ENCODE measurements around the gene FKBP5. TPM values are rescaled to one million over a fixed set of nuclear protein-coding genes. Genes with fewer than 3 reads are reported as not detected.
"Not testable (repeated sequence)": the region's sequence is repeated elsewhere in the genome, so short reads cannot be mapped to it uniquely, and the experiment has no call there.

The FKBP5 gene
- total RNA-seq, 2 experiments from 2014 or later: 65.1 to 66.9 TPM

- ChIA-PET POLR2A (interaction anchor here (0.7 kb wide), 1 partner anchor 39 kb away, joined by 3 read pairs; no protein-coding TSS in a partner anchor), CTCF (interaction anchor here (12.1 kb wide), 1 partner anchor 151 kb away, joined by 96 read pairs; the partner anchor contains the start of gene ARMC12)
Measured at GRCh38 chr6:35585658-35586057, 103.1 kb downstream of the FKBP5 start.

DNA sequence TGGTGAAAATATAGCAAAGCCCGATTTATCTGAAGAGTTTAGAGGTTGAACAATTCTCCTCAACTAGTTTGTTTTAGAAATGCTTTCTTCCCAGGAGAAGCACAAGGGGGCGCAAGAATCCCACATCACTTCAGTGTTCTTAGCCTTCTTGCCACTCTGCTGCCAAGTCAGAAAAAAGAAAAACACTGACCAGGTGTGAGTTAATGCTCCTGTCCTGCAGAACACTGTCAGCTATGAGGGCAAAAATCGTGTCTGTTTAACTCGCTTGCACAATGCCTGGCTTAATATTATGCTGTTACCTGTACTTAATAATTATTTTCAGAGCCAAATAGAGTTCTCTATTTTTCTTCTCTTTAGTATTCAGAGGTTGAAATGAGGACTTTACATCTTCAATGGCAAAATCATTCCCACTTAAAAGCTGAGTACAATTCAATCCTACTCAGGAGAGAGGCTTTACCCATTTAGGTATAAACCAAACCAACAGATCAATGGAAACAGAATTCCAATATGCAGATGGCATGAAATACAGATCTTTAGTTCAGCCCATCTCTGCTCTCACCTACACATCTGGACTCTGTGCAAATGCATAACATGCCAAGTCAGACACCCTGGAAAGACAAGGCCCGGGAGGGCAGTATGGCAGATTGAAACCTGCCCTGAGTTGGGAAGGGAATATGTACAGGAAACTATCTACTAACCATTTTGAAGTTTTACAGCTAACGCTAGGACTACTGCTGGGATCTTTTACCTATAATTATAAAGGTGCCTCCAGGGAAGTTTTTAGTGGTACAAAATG lies 104.6 kb downstream of the FKBP5 start:
- POLR2A ChIA-PET: no interaction called here
- CTCF ChIA-PET: interaction anchor here (0.9 to 12.1 kb wide), 5 partner anchors 15 to 153 kb away, joined by 3 to 96 read pairs (median 4); partner anchors contain the start of gene ARMC12

DNA sequence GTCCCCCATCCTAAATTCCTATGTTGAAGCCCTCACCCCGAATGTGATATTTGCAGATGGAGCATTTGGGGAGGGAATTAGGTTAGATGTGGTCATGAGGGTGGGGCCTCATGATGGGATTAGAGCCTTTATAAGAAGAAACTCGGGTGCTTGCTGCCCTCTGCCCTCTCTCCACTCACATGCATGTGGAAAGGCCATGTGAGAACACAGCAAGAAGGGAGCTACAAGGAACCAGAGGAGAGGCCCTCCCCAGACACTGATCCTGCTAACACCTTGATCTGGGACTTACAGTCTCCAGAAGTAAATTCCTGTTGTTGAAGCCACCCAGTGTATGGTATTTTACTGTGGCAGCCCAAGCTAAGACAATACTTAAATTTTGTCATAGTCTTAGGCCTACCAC lies 106.4 kb downstream of the FKBP5 start:
- CTCF ChIA-PET: interaction anchor here (1.4 to 12.1 kb wide), 3 partner anchors 42 to 155 kb away, joined by 3 to 96 read pairs (median 5); partner anchors contain the start of gene ARMC12
- POLR2A ChIA-PET: no interaction called here

- POLR2A ChIA-PET: no interaction called here
- CTCF ChIA-PET: interaction anchor here (1.4 to 12.1 kb wide), 3 partner anchors 43 to 155 kb away, joined by 3 to 96 read pairs (median 5); partner anchors contain the start of gene ARMC12
Measured at GRCh38 chr6:35581633-35582032, 107.1 kb downstream of the FKBP5 start.

DNA sequence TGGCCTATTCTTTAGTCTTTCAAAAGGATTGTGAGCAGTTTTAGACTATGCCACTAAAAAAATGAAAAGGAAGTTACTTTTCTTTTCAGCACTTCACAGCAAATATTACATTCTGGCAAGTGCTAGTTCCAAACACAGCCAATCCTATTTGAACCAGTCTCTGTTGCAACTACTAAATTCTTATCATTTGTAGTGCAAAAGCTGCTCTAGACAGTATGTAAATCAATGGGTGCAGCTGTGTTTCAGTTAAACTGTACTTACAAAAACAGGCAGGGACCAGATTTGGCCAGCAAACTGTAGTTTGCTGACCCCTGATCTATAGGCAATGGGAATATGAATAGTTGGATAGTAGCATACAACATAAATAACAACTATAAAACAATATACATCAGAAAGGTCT lies 107.9 kb downstream of the FKBP5 start:
- POLR2A ChIA-PET: interaction anchor here (0.7 kb wide), 1 partner anchor 72 kb away, joined by 15 read pairs; no protein-coding TSS in a partner anchor
- CTCF ChIA-PET: interaction anchor here (0.6 to 12.1 kb wide), 3 partner anchors 28 to 156 kb away, joined by 3 to 96 read pairs (median 4); partner anchors contain the start of gene ARMC12

DNA sequence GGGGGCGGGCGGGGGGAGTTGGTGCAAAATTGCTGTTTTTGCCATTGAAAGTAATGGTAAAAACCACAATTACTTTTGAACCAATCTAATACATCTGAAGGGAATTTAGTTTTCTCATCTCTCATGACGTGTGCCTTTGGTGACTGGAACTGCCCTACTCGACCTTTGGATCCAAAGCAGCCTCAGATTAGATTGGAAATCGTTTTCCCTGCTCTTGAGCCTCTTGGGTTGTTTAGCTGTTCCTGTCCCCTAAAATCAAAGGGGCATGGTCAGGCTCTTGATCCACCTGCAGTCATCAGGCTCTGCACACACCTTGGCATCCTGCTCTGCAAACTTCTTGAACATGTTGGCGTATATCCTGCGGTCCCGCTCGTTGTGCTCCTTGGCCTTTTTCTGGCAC lies 112.0 kb downstream of the FKBP5 start:
- ChIA-PET POLR2A (no interaction called here), CTCF (interaction anchor here (0.9 to 12.1 kb wide), 3 partner anchors 9 to 160 kb away, joined by 3 to 96 read pairs (median 3); partner anchors contain the start of gene ARMC12)

- POLR2A ChIA-PET: no interaction called here
- CTCF ChIA-PET: no interaction called here
Measured at GRCh38 chr6:35573495-35574110, 115.1 kb downstream of the FKBP5 start.

DNA sequence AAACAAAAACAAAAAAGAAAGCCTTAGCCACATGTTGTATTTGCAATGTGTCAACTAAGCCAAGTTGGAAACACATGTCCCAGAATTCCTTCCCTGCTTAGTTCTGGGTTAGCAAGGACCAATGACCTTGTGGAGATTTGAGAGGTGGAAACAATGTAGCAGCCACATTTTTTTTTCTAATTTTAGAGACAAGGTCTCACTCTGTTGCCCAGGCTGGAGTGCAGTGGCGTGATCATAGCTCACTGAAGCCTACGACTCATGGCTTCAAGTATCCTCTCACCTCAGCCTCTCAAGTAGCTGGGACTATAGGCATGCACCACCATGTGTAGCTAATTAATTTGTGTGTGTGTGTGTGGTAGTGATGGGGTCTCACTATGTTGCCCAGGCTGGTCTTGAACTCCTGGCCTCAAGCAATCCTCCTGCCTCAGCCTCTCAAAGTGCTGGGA lies 117.8 kb downstream of the FKBP5 start:
- CTCF ChIA-PET: interaction anchor here (0.6 to 4.7 kb wide), 2 partner anchors 12 to 166 kb away, joined by 5 to 23 read pairs; partner anchors contain the start of gene ARMC12
- POLR2A ChIA-PET: not testable (repeated sequence)

GRCh38 chr6:35569011-35569461 lies 119.7 kb downstream of the FKBP5 start:
- CTCF ChIA-PET: interaction anchor here (1.0 to 4.7 kb wide), 3 partner anchors 8 to 168 kb away, joined by 3 to 23 read pairs (median 3); partner anchors contain the start of gene ARMC12
- POLR2A ChIA-PET: no interaction called here

DNA sequence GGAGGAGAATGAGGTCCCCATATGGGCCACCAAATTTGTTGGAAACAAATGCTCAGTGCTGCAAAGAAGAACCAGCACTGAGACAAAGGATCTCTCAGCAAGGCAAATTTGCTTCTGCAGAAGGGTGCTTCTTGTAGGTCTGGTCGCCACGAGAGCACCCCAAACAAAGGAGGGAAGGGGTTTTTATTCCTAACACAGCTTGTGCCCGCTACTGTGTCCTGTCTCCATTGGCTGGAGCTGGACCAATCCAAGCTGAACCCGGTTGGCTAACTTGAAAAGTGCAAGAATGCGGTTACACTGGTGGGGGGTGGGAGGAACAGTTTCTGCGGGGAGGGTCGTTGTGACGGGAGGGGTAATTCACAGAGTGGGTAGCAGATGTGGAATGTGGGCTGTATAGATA lies 121.9 kb downstream of the FKBP5 start:
- CTCF ChIA-PET: no interaction called here
- POLR2A ChIA-PET: no interaction called here

GRCh38 chr6:35564733-35565132 lies 124.0 kb downstream of the FKBP5 start:
- ChIA-PET POLR2A (no interaction called here), CTCF (interaction anchor here (1.8 kb wide), 1 partner anchor 11 kb away, joined by 4 read pairs; no protein-coding TSS in a partner anchor)

- ChIA-PET POLR2A (no interaction called here), CTCF (interaction anchor here (0.7 kb wide), 1 partner anchor 225 kb away, joined by 3 read pairs; no protein-coding TSS in a partner anchor)
Measured at GRCh38 chr6:35562060-35562459, 126.7 kb downstream of the FKBP5 start.

GRCh38 chr6:35561113-35561512 lies 127.6 kb downstream of the FKBP5 start:
- ChIA-PET CTCF (no interaction called here), POLR2A (no interaction called here)

- ChIA-PET POLR2A (no interaction called here), CTCF (interaction anchor here (0.9 to 1.1 kb wide), 2 partner anchors 36 to 178 kb away, joined by 3 to 4 read pairs; partner anchors contain the start of gene ARMC12)
Measured at GRCh38 chr6:35558571-35558970, 130.1 kb downstream of the FKBP5 start.

GRCh38 chr6:35557239-35557638 lies 131.5 kb downstream of the FKBP5 start:
- ChIA-PET POLR2A (no interaction called here), CTCF (interaction anchor here (1.4 kb wide), 1 partner anchor 35 kb away, joined by 4 read pairs; no protein-coding TSS in a partner anchor)

GRCh38 chr6:35554811-35555210 lies 133.9 kb downstream of the FKBP5 start:
- ChIA-PET POLR2A (no interaction called here), CTCF (interaction anchor here (1.7 kb wide), 1 partner anchor 32 kb away, joined by 7 read pairs; no protein-coding TSS in a partner anchor)

DNA sequence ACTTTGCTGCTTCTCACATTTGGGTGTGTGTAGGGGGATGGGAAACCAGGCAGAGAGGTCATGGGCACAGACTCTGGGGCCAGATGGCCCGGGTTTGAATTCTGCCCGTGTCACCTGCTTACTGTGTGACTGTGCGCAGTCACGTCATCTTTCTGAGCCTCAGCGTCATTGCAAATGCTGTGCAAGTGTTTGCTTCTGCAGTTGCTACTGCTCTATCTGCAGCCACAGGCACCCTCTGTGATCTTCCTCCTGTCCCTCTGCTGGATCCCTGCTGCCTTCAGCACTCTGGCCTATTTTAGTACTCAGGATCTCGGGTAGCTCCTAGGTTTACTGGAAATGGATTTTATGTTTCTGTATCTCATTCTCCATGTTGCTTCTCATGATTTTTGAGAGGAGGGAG lies 135.4 kb downstream of the FKBP5 start:
- ChIA-PET POLR2A (no interaction called here), CTCF (interaction anchor here (0.5 to 2.7 kb wide), 3 partner anchors 27 to 184 kb away, joined by 4 to 20 read pairs (median 14); partner anchors contain the start of gene ARMC12)

- ChIA-PET POLR2A (no interaction called here), CTCF (interaction anchor here (0.5 to 2.7 kb wide), 12 partner anchors 9 to 259 kb away, joined by 3 to 20 read pairs (median 4); partner anchors contain the start of gene ARMC12)
Measured at GRCh38 chr6:35552285-35552917, 136.3 kb downstream of the FKBP5 start.

GRCh38 chr6:35550437-35550836 lies 138.3 kb downstream of the FKBP5 start:
- POLR2A ChIA-PET: no interaction called here
- CTCF ChIA-PET: interaction anchor here (1.1 to 2.7 kb wide), 3 partner anchors 10 to 34 kb away, joined by 3 to 20 read pairs (median 4); no protein-coding TSS in a partner anchor
